Measurements from ENCODE around the gene MAP3K21. TPM values are rescaled to one million over a fixed set of nuclear protein-coding genes. Genes with fewer than 3 reads are reported as not detected.

The MAP3K21 gene
- total and polyA plus RNA-seq, 3 donors from 2014 or later: 17.2 to 111 (median 80.2) TPM

GRCh38 chr1:233368106-233368788 lies 40.7 kb downstream of the MAP3K21 start:
- no peak overlapping the region for H3K4me3 ChIP-seq
- TF ChIP-seq POLR2A (IDR thresholded peaks at IDR 0.05): no peak
- no peak for TF ChIP-seq CTCF (IDR thresholded peaks at IDR 0.05)
- no peak overlapping the region for H3K27ac ChIP-seq
- peaks cover 3% of the 10 kb centered on the region for H3K4me1 ChIP-seq
- H3K9me3 ChIP-seq: no peaks in the 10 kb centered on the region
- peak; percentile 50 for DNase-seq
- intact Hi-C loops (cut with DNase I; ENCODE audit: low total_unique reads): no loop called here
- no peaks in the 10 kb centered on the region for H3K27me3 ChIP-seq
- no peaks in the 10 kb centered on the region for H3K36me3 ChIP-seq (ENCODE audit: low read depth, missing control alignments)
- WGBS, 2 donors: 59 to 65% methylated on average over 3 of the region's 3 CpGs

GRCh38 chr1:233368789-233369130 lies 41.2 kb downstream of the MAP3K21 start:
- Histone ChIP-seq H3K9me3 (no peaks in the 10 kb centered on the region), H3K36me3 (ENCODE audit: low read depth, missing control alignments) (no peaks in the 10 kb centered on the region), H3K27ac (no peak overlapping the region), H3K4me3 (no peak overlapping the region), H3K4me1 (peaks cover 3% of the 10 kb centered on the region), H3K27me3 (no peaks in the 10 kb centered on the region)
- no peak for DNase-seq
- 87 to 100% methylated on average over 1 of the region's 1 CpG for WGBS, 2 donors
- TF ChIP-seq POLR2A (IDR thresholded peaks at IDR 0.05): no peak
- no peak for TF ChIP-seq CTCF (IDR thresholded peaks at IDR 0.05)
- intact Hi-C loops (cut with DNase I; ENCODE audit: low total_unique reads): no loop called here

- no peak overlapping the region for H3K27ac ChIP-seq
- intact Hi-C loops (cut with DNase I; ENCODE audit: low total_unique reads): no loop called here
- no peaks in the 10 kb centered on the region for H3K9me3 ChIP-seq
- no peak for DNase-seq
- WGBS, 2 donors: 81 to 90% methylated on average over 12 of the region's 12 CpGs
- no peak overlapping the region for H3K4me3 ChIP-seq
- peaks cover 3% of the 10 kb centered on the region for H3K4me1 ChIP-seq
- H3K36me3 ChIP-seq (ENCODE audit: low read depth, missing control alignments): no peaks in the 10 kb centered on the region
- H3K27me3 ChIP-seq: no peaks in the 10 kb centered on the region
- TF ChIP-seq CTCF (IDR thresholded peaks at IDR 0.05): no peak
- no peak for TF ChIP-seq POLR2A (IDR thresholded peaks at IDR 0.05)
Observed at GRCh38 chr1:233372218-233373120, 44.9 kb downstream of the MAP3K21 start.

- 87 to 94% methylated on average over 6 of the region's 6 CpGs for WGBS, 2 donors
- no peak overlapping the region for H3K27ac ChIP-seq
- H3K4me3 ChIP-seq: no peak overlapping the region
- intact Hi-C loops (cut with DNase I; ENCODE audit: low total_unique reads): no loop called here
- no peaks in the 10 kb centered on the region for H3K27me3 ChIP-seq
- H3K9me3 ChIP-seq: no peaks in the 10 kb centered on the region
- no peak for DNase-seq
- TF ChIP-seq CTCF (IDR thresholded peaks at IDR 0.05) (no peak), POLR2A (IDR thresholded peaks at IDR 0.05) (no peak)
- H3K4me1 ChIP-seq: peaks cover 1% of the 10 kb centered on the region
- H3K36me3 ChIP-seq (ENCODE audit: low read depth, missing control alignments): no peaks in the 10 kb centered on the region
Observed at GRCh38 chr1:233373226-233373625, 45.7 kb downstream of the MAP3K21 start.

All from testis (tissue), 3 donors.